Pancreas (tissue), 10 donors: ENCODE results near the gene UNC13C. TPM values are rescaled to one million over a fixed set of nuclear protein-coding genes. Genes with fewer than 3 reads are reported as not detected.

Source experiments
- ATAC-seq, 4 donors: fragments of 200-7000 bp; cut with Tn5 transposase; one replicate each; pipeline versions ENCODE4 v1.8.0 to v1.9.1; 2020; ENCODE audit warnings: mild to moderate bottlenecking in 4 of 4, moderate library complexity in 4 of 4
- DNase-seq, 6 donors: peaks; one replicate each; pipeline ENCODE4 v3.0.0-alpha.2; 2020
- FAIRE-seq: peaks from 2 replicates; lab custom pipeline; 2012; peaks lifted over from hg19 to GRCh38; lab: Jason Lieb, UNC
- H3K27ac ChIP-seq, 4 donors: fragments of 200-600 bp; sonication (generic); 1 replicate in 3 of 4; 2 replicates in 1 of 4; pipeline versions ENCODE4 v1.5.0 to v1.8.0; 2020
- H3K27me3 ChIP-seq, 4 donors: fragments of 200-600 bp; one replicate each; pipeline ENCODE4 v1.8.0; 2021
- H3K36me3 ChIP-seq, 3 donors: fragments of 200-600 bp; sonication (generic) in 1 of 3; one replicate each; pipeline versions ENCODE4 v1.5.0 to v1.8.0; 2020 to 2021
- H3K4me1 ChIP-seq, 3 donors: fragments of 200-600 bp; one replicate each; pipeline ENCODE4 v1.8.0; 2021
- H3K4me3 ChIP-seq, 4 donors: fragments of 200-600 bp; sonication (generic) in 2 of 4; one replicate each; pipeline versions ENCODE4 v1.5.0 to v1.8.0; 2020 to 2021
- H3K9me3 ChIP-seq, 4 donors: fragments of 200-600 bp; one replicate each; pipeline ENCODE4 v1.8.0; 2021
- CTCF ChIP-seq, 4 donors: fragments of 200-600 bp; sonication (generic) in 3 of 4; IDR thresholded peaks; one replicate each; pipeline versions ENCODE4 v1.5.0 to v1.8.0; 2021; ENCODE audit warnings: antibody characterized with exemption in 4 of 4
- WGBS, 2 donors: extraction: QIAGEN DNeasy Blood & Tissue Kit; methylation state at CpG; one replicate each; pipeline ENCODE4 v1.1.7; 2013; 5-methylcytosine and 5-hydroxymethylcytosine counted together
- intact Hi-C, 3 donors: fragments of 100-400 bp; cut with DNase I; formaldehyde crosslinking; loops; one replicate each; pipeline versions ENCODE4 v1.11.1 to v1.14.2; 2022
- polyA plus RNA-seq, 2 donors: library from polyadenylated mRNA; stranded (reverse); fragments of 200-250 nt; gene quantifications; one replicate each; pipeline ENCODE4 v1.2.3, GENCODE V29; 2013
- total RNA-seq, 6 donors: library from RNA; stranded (reverse); fragmentation: NEBNext Ultra II Directional in 4 of 6; extraction: Animal tissue kit (Norgen Biotek cat#: 25700) in 4 of 6; gene quantifications; one replicate each; pipeline versions ENCODE4 v1.2.1 to v1.2.4, GENCODE V29; 2021 to 2023
- donor health status: healthy with polysubstance abuse.
- donor health status: DM: no; HTN: no; CAD: no; lungs with moderate emphysema.
- donor health status: DM: no; HTN: no; CAD: no.
- donor health status: control.
- donor health status: control.
- donor health status: Bipolar disorder and iron deficiency.
- donor health status: DM: yes; HTN: yes; CAD: no.
- donor health status: DM: no; HTN: no; CAD: no.
- donor health status: DM: no; HTN: no; CAD: no.
- donor health status: DM: yes; HTN: yes; CAD: no.

UNC13C gene
- total and polyA plus RNA-seq, 8 donors, result under 0.01 to 0.38 (median 0.04) TPM; not detected in 2

- FAIRE-seq (no peak), DNase-seq (no peak), ATAC-seq (no peak)
- Histone ChIP-seq H3K4me3 (no peak overlapping the region), H3K36me3 (no peaks in the 10 kb centered on the region), H3K9me3 (no peaks in the 10 kb centered on the region), H3K4me1 (no peaks in the 10 kb centered on the region), H3K27ac (no peak overlapping the region), H3K27me3 (no peaks in the 10 kb centered on the region)
- intact Hi-C loops, result no loop called here
- no peak for TF ChIP-seq CTCF (IDR thresholded peaks at IDR 0.05)
These were observed 334.3 kb downstream of the UNC13C start for GRCh38 chr15:54312528-54312927.

GRCh38 chr15:54321426-54321825 is 343.2 kb downstream of the UNC13C start:
- TF ChIP-seq CTCF (IDR thresholded peaks at IDR 0.05), result no peak
- H3K27me3 ChIP-seq, result peaks cover 0 to 3% (median 0%) of the 10 kb centered on the region in 4 donors
- ATAC-seq (no peak), DNase-seq (no peak), FAIRE-seq (no peak)
- WGBS, 2 donors, result 59 to 73% methylated on average over 6 of the region's 6 CpGs
- H3K4me1 ChIP-seq, result no peaks in the 10 kb centered on the region
- H3K27ac ChIP-seq, result no peak overlapping the region
- H3K9me3 ChIP-seq, result no peaks in the 10 kb centered on the region
- no peaks in the 10 kb centered on the region for H3K36me3 ChIP-seq
- H3K4me3 ChIP-seq, result no peak overlapping the region
- intact Hi-C loops, result no loop called here

- FAIRE-seq (no peak), ATAC-seq (no peak), DNase-seq (no peak)
- peaks cover 0 to 3% (median 0%) of the 10 kb centered on the region in 4 donors for H3K27me3 ChIP-seq
- H3K36me3 ChIP-seq, result no peaks in the 10 kb centered on the region
- no peak for TF ChIP-seq CTCF (IDR thresholded peaks at IDR 0.05)
- WGBS, 2 donors, result 18 to 28% methylated on average over 1 of the region's 1 CpG
- no peaks in the 10 kb centered on the region for H3K9me3 ChIP-seq
- no peak overlapping the region for H3K4me3 ChIP-seq
- no peaks in the 10 kb centered on the region for H3K4me1 ChIP-seq
- no peak overlapping the region for H3K27ac ChIP-seq
- intact Hi-C loops, result no loop called here
These were observed 344.1 kb downstream of the UNC13C start for GRCh38 chr15:54322341-54322740.

DNA sequence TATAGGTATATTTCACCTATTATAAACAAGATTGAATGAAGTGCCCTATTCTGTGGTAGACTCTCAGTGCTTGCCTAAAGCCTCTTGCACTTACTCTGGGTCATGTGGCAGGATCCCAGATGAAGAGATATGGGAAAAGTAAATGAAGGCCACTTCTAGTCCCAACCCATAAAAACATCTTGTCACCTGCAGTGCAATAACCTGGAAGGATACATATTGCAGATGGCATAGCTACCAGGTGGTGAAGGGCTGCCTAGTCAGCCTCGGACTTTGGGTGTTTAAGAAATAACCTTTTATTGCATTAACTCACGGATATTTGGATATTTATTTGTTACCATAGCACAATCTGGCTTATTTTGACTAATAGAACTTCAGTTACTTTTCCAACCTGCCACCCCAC is 367.1 kb downstream of the UNC13C start:
- intact Hi-C loops, result no loop called here
- Histone ChIP-seq H3K36me3 (no peaks in the 10 kb centered on the region), H3K4me1 (no peaks in the 10 kb centered on the region), H3K27me3 (no peaks in the 10 kb centered on the region), H3K27ac (no peak overlapping the region), H3K9me3 (no peaks in the 10 kb centered on the region), H3K4me3 (no peak overlapping the region)
- TF ChIP-seq CTCF (IDR thresholded peaks at IDR 0.05), result no peak
- ATAC-seq (no peak), FAIRE-seq (no peak), DNase-seq (no peak)
- WGBS, 2 donors, result 41 to 74% methylated on average over 2 of the region's 2 CpGs

GRCh38 chr15:54345827-54346226 is 367.6 kb downstream of the UNC13C start:
- Histone ChIP-seq H3K27me3 (no peaks in the 10 kb centered on the region), H3K4me1 (no peaks in the 10 kb centered on the region), H3K27ac (no peak overlapping the region), H3K9me3 (no peaks in the 10 kb centered on the region), H3K4me3 (no peak overlapping the region), H3K36me3 (no peaks in the 10 kb centered on the region)
- ATAC-seq (no peak), FAIRE-seq (no peak), DNase-seq (no peak)
- no peak for TF ChIP-seq CTCF (IDR thresholded peaks at IDR 0.05)
- 59 to 79% methylated on average over 7 of the region's 7 CpGs for WGBS, 2 donors
- intact Hi-C loops, result no loop called here
